K562 (cell line): ENCODE measurements around the gene PIGL. TPM values are rescaled to one million over a fixed set of nuclear protein-coding genes. Genes with fewer than 3 reads are reported as not detected.

Experiments used
- BMI1 ChIP-seq: fragments of 150-350 bp; IDR thresholded peaks from 2 replicates; pipeline ENCODE4 v1.6.1; 2014; ENCODE audit warnings: low read length
- CEBPZ ChIP-seq: fragments of 150-350 bp; IDR thresholded peaks from 2 replicates; pipeline ENCODE4 v1.6.1; 2014; ENCODE audit warnings: low read depth, mild to moderate bottlenecking, low read length, borderline replicate concordance
- JUND ChIP-seq, 2 experiments: IDR thresholded peaks; 2 replicates in 1 of 2; 3 replicates in 1 of 2; pipeline ENCODE4 v1.6.1; 2011; ENCODE audit warnings: borderline replicate concordance in 2 of 2, low read depth in 2 of 2, low read length in 2 of 2, improper control_type of control experiment in 1 of 2, missing biosample characterization in 1 of 2, missing genetic modification characterization in 1 of 2, missing genetic modification reagents in 1 of 2
- MAFF ChIP-seq: IDR thresholded peaks from 2 replicates; pipeline ENCODE4 v1.6.1; 2012; ENCODE audit warnings: low read length, improper control_type of control experiment
- PHF8 ChIP-seq: fragments of 200-600 bp; sonication (generic); IDR thresholded peaks from 2 replicates; pipeline ENCODE4 v1.6.1; 2012; ENCODE audit warnings: mixed run types, mild to moderate bottlenecking, inconsistent platforms, low read length, moderate library complexity, borderline replicate concordance
- RBM22 ChIP-seq: fragments of 200-400 bp; formaldehyde crosslinking; IDR thresholded peaks from 2 replicates; pipeline ENCODE4 v1.6.1; 2018; ENCODE audit warnings: low read length, low read depth; ENCODE audit not compliant: poor library complexity, severe bottlenecking
- SRSF1 ChIP-seq: fragments of 200-400 bp; formaldehyde crosslinking; IDR thresholded peaks from 2 replicates; pipeline ENCODE4 v1.6.1; 2017; ENCODE audit warnings: mild to moderate bottlenecking, low read depth, low read length, moderate library complexity
- TCFL5 ChIP-seq: fragments of 250-450 bp; sonication (Bioruptor Pico); conservative IDR thresholded peaks from 2 replicates; pipeline ENCODE4 v1.6.1; 2021; ENCODE audit warnings: mild to moderate bottlenecking, moderate library complexity, matching md5 sums
- ZBED1 ChIP-seq: IDR thresholded peaks from 2 replicates; pipeline ENCODE4 v1.6.1; 2014
- ZNF274 ChIP-seq: IDR thresholded peaks from 2 replicates; pipeline ENCODE4 v1.6.1; 2011; ENCODE audit warnings: low read depth, mild to moderate bottlenecking, low read length, moderate library complexity, borderline replicate concordance
- polyA plus RNA-seq, 8 experiments: library from polyadenylated mRNA; depleted of rRNA in 4 of 8; stranded (reverse) in 5 of 8; unstranded in 3 of 8; fragments of >200 nt; fragmentation: Nextera tagmentation in 2 of 8; fragmentation: Illumina TruSeq in 1 of 8; extraction: Ambion mirVana in 2 of 8; extraction: Trizol in 1 of 8; gene quantifications; 2 replicates each; pipeline versions ENCODE4 v1.2.1 to v1.2.3, GENCODE V29; 2011 to 2014; ENCODE audit warnings: inconsistent platforms in 1 of 8, missing spikeins in 1 of 8
- total RNA-seq, 7 experiments: library from RNA; depleted of rRNA in 6 of 7; stranded (reverse); fragments of >200 nt in 6 of 7; fragmentation: Illumina TruSeq in 2 of 7; extraction: Trizol in 2 of 7; gene quantifications; 2 replicates each; pipeline versions ENCODE4 v1.2.1 to v1.2.3, GENCODE V29; 2011 to 2021; ENCODE audit warnings: low replicate concordance in 1 of 7
- TF ChIP-seq, protein P1 (sequence below): fragments of 450-650 bp; IDR thresholded peaks from 2 replicates; pipeline ENCODE4 v1.6.1; 2016
- TF ChIP-seq, protein P2 (sequence below): sonication (generic); formaldehyde crosslinking; IDR thresholded peaks from 2 replicates; pipeline ENCODE4 v1.8.0; 2022; ENCODE audit warnings: missing genetic modification reagents, mild to moderate bottlenecking, moderate library complexity, borderline replicate concordance
- TF ChIP-seq, protein P3 (sequence below): fragments of 250-450 bp; sonication (Bioruptor Pico); IDR thresholded peaks from 2 replicates; pipeline ENCODE4 v1.5.0; 2021

Gene PIGL
- total and polyA plus RNA-seq, 9 of the 15 experiments (the other 6 are each of a cell fraction or from before 2014, with no cell fraction given), result 19.9 to 55.3 (median 29.6) TPM

- TF ChIP-seq, protein P1, sequence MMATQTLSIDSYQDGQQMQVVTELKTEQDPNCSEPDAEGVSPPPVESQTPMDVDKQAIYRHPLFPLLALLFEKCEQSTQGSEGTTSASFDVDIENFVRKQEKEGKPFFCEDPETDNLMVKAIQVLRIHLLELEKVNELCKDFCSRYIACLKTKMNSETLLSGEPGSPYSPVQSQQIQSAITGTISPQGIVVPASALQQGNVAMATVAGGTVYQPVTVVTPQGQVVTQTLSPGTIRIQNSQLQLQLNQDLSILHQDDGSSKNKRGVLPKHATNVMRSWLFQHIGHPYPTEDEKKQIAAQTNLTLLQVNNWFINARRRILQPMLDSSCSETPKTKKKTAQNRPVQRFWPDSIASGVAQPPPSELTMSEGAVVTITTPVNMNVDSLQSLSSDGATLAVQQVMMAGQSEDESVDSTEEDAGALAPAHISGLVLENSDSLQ, result no peak
- no peak for TF ChIP-seq BMI1
- TF ChIP-seq RBM22, result no peak
- no peak for TF ChIP-seq ZNF274
- peak; percentile 85 for TF ChIP-seq PHF8
- TF ChIP-seq TCFL5, result no peak
- peak; percentile 16; the same call in 1 of the 2 replicates for TF ChIP-seq JUND (IDR thresholded peaks at IDR 0.05; ENCODE audit: borderline replicate concordance, low read depth, low read length)
- TF ChIP-seq JUND (tag; IDR thresholded peaks at IDR 0.05; ENCODE audit: borderline replicate concordance, low read depth, low read length), result no peak; the same call in 2 of the 3 replicates
- no peak for TF ChIP-seq CEBPZ
- TF ChIP-seq, protein P2, sequence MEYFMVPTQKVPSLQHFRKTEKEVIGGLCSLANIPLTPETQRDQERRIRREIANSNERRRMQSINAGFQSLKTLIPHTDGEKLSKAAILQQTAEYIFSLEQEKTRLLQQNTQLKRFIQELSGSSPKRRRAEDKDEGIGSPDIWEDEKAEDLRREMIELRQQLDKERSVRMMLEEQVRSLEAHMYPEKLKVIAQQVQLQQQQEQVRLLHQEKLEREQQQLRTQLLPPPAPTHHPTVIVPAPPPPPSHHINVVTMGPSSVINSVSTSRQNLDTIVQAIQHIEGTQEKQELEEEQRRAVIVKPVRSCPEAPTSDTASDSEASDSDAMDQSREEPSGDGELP (CRISPR knock-in tag), result peak; percentile 57; the same call in 1 of the 2 replicates
- peak; percentile 57; the same call in 1 of the 2 replicates for TF ChIP-seq ZBED1
- TF ChIP-seq SRSF1, result no peak
- TF ChIP-seq, protein P3, sequence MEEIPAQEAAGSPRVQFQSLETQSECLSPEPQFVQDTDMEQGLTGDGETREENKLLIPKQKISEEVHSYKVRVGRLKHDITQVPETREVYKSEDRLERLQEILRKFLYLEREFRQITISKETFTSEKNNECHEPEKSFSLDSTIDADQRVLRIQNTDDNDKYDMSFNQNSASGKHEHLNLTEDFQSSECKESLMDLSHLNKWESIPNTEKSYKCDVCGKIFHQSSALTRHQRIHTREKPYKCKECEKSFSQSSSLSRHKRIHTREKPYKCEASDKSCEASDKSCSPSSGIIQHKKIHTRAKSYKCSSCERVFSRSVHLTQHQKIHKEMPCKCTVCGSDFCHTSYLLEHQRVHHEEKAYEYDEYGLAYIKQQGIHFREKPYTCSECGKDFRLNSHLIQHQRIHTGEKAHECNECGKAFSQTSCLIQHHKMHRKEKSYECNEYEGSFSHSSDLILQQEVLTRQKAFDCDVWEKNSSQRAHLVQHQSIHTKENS (CRISPR knock-in tag), result no peak
- no peak for TF ChIP-seq MAFF
Observed at GRCh38 chr17:16215273-16215964, 1.6 kb upstream of the PIGL start, which contains the start of gene NCOR1 (continued).
